ENCODE measurements around the gene HEATR9.

DNA sequence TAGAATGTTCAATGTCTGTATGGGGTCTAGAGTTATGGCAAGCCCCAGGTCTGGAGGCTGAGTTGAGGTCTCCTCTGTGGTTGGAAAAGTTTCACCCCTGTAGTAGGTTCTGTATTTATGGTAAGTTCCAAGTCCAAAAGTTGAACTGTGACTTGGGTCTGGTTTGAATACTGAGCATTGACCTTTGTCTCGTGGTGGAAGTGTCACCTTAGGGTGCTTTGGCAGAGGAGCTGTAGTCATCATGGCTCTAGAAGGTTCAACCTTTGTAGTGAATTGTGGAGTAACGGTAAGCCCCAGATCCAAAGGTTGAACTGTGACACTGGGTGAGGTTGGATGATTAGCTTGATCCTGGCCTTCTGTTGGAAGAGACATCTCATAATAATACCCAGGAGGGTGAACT lies 44.3 kb upstream of the HEATR9 start:
- TF ChIP-seq, protein P1, sequence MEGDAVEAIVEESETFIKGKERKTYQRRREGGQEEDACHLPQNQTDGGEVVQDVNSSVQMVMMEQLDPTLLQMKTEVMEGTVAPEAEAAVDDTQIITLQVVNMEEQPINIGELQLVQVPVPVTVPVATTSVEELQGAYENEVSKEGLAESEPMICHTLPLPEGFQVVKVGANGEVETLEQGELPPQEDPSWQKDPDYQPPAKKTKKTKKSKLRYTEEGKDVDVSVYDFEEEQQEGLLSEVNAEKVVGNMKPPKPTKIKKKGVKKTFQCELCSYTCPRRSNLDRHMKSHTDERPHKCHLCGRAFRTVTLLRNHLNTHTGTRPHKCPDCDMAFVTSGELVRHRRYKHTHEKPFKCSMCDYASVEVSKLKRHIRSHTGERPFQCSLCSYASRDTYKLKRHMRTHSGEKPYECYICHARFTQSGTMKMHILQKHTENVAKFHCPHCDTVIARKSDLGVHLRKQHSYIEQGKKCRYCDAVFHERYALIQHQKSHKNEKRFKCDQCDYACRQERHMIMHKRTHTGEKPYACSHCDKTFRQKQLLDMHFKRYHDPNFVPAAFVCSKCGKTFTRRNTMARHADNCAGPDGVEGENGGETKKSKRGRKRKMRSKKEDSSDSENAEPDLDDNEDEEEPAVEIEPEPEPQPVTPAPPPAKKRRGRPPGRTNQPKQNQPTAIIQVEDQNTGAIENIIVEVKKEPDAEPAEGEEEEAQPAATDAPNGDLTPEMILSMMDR (IDR thresholded peaks at IDR 0.05 in 2 of 3, conservative IDR thresholded peaks at IDR 0.05 in 1 of 3; ENCODE audit: borderline replicate concordance in 1 of 3, insufficient read depth in 1 of 3, low read depth in 2 of 3, low read length in 2 of 3), result no peak
- TF ChIP-seq CEBPB (IDR thresholded peaks at IDR 0.05; ENCODE audit: low read depth) (no peak), ZNF274 (IDR thresholded peaks at IDR 0.05; ENCODE audit: low read depth, low read length) (no peak), RAD21 (IDR thresholded peaks at IDR 0.05; ENCODE audit: low read depth) (no peak), YY1 (IDR thresholded peaks at IDR 0.05; ENCODE audit: extremely low read depth, insufficient replicate concordance, low read depth, low read length) (no peak), POLR2A (IDR thresholded peaks at IDR 0.05; ENCODE audit: borderline replicate concordance, extremely low read depth, insufficient read depth, insufficient read length) (no peak), EZH2 (IDR thresholded peaks at IDR 0.05) (no peak)
- TF ChIP-seq, protein P2, sequence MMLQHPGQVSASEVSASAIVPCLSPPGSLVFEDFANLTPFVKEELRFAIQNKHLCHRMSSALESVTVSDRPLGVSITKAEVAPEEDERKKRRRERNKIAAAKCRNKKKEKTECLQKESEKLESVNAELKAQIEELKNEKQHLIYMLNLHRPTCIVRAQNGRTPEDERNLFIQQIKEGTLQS (IDR thresholded peaks at IDR 0.05), result no peak
- TF ChIP-seq, protein P3, sequence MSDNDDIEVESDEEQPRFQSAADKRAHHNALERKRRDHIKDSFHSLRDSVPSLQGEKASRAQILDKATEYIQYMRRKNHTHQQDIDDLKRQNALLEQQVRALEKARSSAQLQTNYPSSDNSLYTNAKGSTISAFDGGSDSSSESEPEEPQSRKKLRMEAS (IDR thresholded peaks at IDR 0.05), result no peak
